HG03175 (cell line): ENCODE results near the gene INO80E.
"Not testable (repeated sequence)": the region's sequence is repeated elsewhere in the genome, so short reads cannot be mapped to it uniquely, and the experiment has no call there.

Source experiments
- ATAC-seq: cut with Tn5 transposase; IDR thresholded peaks from one replicate; pipeline ENCODE4 v1.9.1; 2021; ENCODE audit warnings: mild to moderate bottlenecking, moderate library complexity; ENCODE audit not compliant: unreplicated experiment

The INO80E gene

DNA sequence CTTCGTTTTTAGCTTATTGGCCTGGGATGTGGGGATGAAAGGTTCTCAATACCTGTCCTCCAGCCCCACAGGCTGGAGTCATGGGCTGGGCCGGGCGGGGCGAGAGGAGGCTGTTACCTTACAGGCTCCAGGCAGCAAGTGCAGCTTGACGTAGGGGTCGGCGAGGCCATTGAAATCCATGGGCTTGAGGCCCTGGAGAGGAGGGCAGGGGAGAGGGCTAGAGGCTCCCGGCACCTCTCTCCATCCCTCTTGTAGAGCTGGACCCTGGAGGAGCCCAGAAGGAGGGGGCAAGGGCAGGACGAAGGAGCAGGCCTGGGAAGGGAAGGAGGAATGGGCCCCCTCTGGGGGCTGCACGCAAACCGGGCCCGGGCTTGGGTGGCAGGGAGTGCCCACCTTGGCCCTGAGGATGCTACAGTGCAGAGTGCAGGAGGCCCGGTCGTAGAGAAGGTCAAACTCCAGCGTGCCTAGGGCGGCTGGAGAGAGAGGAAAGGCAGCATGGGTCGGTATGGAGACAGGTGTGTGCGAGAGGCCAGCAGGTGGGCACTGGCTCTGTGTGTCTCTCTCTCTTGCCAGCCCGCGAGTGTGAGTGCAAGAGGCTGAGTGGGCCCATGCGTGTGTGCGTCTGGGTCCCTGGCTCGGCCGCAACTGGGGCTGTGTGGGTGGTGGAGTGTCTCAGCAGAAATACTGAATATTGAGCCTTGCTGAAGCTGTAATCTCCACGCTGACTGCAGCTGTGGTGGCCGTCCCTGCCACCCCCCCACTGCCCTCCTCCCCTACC, 13.2 kb downstream of the INO80E start:
- ATAC-seq, result no peak

- ATAC-seq, result no peak
Measured at GRCh38 chr16:30009990-30010843, 14.2 kb downstream of the INO80E start.

DNA sequence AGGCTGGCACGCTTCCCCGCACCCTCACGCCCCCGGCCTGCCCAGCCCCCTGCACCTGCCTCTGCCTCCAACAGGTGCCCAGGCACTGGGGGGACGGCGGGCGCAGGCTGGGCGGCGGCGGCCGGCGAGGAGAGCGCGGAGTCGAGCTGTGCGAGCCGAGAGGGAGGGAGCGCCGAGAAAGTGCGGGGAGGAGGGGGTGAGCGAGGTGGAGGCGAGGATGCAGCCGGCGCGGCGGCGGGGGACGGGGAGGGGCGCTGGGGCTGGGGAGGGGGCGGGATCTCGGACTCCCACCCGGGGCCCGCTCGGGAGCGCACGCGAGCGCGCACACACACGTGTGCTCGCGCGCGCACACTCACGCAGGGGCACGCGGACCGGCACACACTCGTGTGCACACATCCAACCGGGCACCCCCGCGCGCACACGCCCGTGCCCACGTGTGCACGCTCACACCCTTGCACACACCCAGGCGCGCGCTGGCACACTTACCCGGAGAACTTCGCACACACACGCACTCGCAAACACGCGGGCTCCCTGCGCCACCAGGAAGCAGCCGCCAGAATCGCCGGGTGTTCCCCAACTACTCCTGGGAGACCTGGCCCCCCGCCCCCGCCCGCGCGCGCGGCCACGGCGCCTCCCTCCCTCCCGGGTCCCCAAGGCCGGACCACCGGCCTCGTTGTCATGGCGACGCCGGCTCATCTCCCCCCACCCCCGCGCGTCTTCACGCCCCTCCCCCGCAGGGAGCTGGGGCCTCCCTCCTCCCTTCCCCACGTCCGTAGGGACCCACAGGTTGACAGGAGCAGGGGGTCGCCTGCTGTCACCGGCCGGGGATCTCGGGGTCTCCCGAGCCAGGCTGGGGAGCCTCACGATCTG, 15.0 kb downstream of the INO80E start, which contains the start of gene DOC2A:
DOC2A (minus strand) TSS at position 184 of the 870 bp plus-strand sequence. CDS start 805 bp downstream, outside the sequence.
- ATAC-seq, result no peak

DNA sequence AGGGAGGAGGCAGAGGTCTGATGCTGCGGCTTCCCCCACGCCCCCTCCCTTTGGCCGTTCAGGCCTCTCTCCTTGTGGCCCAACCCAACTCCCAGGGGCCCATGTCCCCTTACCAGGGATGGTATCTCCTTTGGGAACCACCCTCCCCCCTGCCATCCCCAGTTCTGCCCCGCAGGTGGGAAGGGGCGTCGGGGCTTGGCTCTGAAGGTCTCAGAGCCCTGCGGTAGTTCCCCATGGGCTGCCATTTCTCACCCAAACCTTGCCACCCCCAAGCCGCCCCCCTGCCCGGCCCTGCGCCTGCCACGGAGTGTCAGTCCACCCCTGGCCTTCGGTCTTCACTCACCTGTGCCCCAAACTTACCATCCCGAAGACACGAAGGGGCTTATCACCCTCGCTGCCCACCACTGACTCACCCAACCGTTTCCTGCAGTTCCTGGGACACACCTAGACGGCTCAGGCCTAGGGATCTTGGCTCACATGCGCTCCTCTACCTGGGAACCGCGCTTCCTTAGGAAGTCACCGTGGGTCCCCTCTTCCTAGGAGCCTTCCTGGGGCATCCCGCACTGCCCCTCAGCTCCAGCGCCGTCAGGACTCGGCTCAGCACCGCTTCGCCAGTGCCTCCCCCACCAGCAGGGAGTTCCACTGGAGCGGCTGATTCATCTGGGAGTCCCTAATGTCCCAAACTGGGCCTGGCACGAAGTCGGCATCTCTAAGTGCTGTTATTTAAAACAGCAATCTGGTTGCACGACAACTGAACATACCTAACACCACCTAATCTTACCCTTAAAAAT, 15.9 kb downstream of the INO80E start:
- no peak for ATAC-seq

- ATAC-seq, result not testable (repeated sequence)
Measured at GRCh38 chr16:30012598-30012997, 16.6 kb downstream of the INO80E start.

GRCh38 chr16:30015450-30015849, 19.4 kb downstream of the INO80E start:
- ATAC-seq, result not testable (repeated sequence)

DNA sequence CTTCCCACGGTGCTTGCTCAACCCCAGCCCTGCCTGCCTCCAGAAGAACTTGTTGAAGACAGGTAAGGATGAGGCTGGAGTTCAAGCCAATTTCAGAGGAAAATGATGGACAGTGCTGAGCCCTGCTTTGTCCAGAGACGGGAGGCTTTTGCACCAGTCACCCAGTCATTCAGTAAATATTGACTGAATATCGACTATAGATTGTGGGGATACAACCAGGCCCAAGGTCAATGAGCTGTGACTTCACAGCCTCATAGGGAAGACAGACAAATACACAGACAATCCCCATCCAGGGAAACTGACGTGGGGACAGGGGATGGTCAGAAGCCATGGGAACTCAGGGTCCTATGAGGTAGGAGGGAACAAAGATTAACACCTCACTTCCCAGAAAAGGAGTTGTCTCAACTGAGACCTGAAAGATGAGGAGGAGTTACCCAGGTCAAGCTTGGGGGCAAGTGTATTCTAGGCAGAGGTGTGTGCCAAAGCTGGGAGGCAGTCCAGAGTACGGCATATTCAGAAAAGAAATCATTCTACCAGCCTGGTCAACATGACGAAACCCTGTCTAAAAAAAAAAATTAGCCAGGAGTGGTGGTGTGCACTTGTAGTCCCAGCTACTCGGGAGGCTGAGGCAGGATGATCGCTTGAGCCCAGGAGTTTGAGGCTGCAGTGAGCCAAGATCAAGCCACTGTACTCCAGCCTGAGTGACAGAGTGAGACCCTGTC, 20.7 kb downstream of the INO80E start:
- ATAC-seq, result no peak

DNA sequence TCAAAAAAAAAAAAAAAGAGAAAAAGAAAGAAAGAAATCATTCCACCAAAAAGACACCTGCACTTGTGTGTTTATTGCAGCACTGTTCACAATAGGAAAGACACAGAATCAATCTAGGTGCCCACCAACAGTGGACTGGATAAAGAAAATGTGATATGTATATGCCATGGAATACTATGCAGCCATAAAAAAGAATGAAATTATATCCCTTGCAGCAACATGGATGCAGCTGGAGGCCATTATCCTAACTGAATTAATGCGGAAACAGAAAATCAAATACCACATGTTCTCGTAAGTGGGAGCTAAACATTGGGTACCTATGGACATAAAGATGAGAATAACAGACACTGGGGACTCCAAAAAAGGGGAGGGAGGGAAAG, 21.2 kb downstream of the INO80E start:
- no peak for ATAC-seq

- ATAC-seq, result not testable (repeated sequence)
Measured at GRCh38 chr16:30017937-30018336, 21.9 kb downstream of the INO80E start.

GRCh38 chr16:30018731-30019158, 22.7 kb downstream of the INO80E start:
- no peak for ATAC-seq

GRCh38 chr16:30022887-30023286, 26.8 kb downstream of the INO80E start, which contains the start of gene C16orf92:
TSS of gene C16orf92 (plus strand) at chr16:30023198. CDS start at chr16:30023341, 143 bp downstream.
- no peak for ATAC-seq

DNA sequence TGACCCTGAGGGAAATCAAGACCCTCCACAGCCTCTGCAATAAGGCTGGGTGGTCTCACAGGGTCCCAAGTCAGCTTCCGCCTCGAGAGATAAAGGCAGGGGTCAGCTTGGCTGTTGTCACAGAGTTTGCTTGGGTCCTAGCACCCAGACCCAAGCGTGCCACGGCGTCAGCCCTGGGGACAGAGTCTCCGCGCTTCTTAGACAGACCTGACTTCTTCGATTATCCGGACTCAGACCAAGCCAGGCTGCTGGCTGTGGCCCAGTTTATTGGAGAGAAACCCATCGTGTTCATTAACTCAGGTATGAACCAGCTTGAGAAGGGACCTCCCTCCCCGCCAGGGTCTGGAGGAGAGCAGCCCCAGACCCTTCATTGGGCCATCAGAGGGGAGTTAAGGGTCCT, 27.5 kb downstream of the INO80E start:
- no peak for ATAC-seq

GRCh38 chr16:30024451-30024850, 28.4 kb downstream of the INO80E start:
- no peak for ATAC-seq

DNA sequence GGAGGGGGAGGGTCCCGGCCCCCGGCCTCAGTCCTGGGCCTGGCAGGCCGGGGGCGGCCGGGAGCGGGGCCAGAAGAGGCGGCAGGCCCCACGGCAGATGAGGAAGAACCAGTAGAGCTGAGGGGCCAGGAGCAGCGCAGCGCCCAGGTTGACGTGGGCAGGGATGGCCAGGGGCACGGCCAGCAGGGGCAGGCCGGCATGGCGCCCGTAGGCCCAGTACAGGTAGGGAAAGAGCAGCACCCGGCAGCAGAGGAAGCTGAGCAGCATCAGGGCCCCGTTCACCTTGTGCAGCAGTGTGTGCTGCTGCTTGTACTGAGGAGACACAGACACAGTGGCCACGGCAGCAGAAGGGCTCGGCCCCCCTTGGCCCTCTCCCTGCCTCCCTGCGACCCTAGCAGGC, 29.1 kb downstream of the INO80E start:
- no peak for ATAC-seq

DNA sequence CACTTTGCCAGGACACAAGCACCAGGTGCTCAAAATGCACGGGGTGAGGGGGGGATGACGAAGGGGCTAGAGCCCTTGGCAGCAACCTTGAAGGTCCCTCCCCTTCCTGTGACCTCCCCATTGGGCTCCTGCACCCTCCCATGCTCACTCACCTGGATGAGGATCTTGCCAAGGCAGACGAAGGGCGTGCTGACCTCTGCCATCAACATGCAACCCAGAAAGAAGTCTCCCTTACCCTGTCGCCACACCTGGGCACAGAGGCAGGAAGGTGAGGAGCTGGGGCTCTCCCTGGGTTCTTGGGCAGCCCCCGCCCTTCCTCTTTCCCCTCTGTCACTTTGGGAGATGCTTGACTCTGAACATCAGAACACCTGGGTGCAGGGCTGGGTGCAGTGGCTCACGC, 29.5 kb downstream of the INO80E start:
- ATAC-seq, result no peak

GRCh38 chr16:30026449-30026848, 30.4 kb downstream of the INO80E start:
- no peak for ATAC-seq

- no peak for ATAC-seq
Measured at GRCh38 chr16:30027588-30028437, 31.8 kb downstream of the INO80E start.

DNA sequence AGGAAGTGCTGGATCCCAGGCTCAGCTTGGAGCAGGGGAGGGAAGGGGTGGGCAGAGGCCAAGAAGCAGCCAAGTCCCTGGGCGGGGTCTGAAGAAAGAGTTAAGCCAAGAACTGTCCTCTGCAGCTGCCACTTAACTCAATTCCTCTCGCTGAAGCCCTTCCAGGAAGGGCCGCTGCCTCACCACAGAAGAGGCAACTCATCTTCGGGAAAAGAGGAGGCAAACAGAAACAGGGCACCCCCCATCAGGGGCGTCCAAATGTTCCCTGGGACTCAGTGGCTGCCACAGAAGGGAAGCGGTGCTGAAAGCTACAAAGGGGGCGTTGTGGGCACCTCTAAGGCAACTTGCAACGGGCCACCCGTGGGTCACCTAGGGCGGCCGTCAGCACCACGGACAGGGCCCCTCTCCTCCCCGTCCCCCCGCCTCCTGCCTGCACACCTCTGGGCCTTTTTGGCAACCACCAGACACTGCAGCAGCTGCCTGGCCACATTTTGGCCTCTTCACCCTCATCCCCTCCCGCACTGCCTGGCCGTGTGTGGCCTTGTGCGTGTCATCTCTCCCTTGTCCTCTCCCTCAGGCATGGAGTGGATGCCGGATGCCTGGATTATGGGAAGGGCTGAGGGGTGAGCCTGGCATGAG, 32.5 kb downstream of the INO80E start:
- ATAC-seq, result no peak
